ENCODE data around the gene PTPRD.

The PTPRD gene

DNA sequence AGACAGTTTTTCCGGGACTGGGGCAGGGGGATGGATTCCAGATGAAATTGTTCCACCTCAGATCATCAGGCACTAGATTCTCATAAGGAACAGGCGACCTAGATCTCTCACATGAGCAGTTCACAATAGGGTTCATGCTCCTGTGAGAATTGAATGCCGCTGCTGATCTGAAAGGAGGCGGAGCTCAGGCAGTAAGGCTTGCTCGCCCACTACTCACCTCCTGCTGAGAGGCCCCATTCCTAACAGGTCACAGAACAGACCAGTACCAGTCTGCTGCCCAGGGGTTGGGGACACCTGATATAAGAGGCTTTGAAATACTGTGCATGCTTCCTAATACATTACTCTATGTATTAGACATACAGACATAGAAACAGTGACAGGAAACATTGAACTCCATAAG lies 41.1 kb downstream of the PTPRD start:
- H3K27ac ChIP-seq = no peak overlapping the region
- H3K27me3 ChIP-seq (ENCODE audit: insufficient read depth, low read depth) = no peaks in the 10 kb centered on the region
- H3K79me2 ChIP-seq (ENCODE audit: insufficient read depth, low read depth) = no peaks in the 10 kb centered on the region
- no peak overlapping the region for H2AFZ ChIP-seq (ENCODE audit: low read depth)
- no peak overlapping the region for H3K9ac ChIP-seq
- no peak overlapping the region for H3K4me3 ChIP-seq (IDR thresholded peaks at IDR 0.05; ENCODE audit: insufficient read depth, low read depth, low read length)
- H4K20me1 ChIP-seq (ENCODE audit: insufficient read depth) = no peaks in the 10 kb centered on the region
- TF ChIP-seq, protein P1, sequence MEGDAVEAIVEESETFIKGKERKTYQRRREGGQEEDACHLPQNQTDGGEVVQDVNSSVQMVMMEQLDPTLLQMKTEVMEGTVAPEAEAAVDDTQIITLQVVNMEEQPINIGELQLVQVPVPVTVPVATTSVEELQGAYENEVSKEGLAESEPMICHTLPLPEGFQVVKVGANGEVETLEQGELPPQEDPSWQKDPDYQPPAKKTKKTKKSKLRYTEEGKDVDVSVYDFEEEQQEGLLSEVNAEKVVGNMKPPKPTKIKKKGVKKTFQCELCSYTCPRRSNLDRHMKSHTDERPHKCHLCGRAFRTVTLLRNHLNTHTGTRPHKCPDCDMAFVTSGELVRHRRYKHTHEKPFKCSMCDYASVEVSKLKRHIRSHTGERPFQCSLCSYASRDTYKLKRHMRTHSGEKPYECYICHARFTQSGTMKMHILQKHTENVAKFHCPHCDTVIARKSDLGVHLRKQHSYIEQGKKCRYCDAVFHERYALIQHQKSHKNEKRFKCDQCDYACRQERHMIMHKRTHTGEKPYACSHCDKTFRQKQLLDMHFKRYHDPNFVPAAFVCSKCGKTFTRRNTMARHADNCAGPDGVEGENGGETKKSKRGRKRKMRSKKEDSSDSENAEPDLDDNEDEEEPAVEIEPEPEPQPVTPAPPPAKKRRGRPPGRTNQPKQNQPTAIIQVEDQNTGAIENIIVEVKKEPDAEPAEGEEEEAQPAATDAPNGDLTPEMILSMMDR (conservative IDR thresholded peaks at IDR 0.05; ENCODE audit: low read depth, low read length) = no peak
- no peak overlapping the region for H3K4me2 ChIP-seq
- no peaks in the 10 kb centered on the region for H3K4me1 ChIP-seq (ENCODE audit: low read depth, poor library complexity, severe bottlenecking)
- H3K36me3 ChIP-seq (ENCODE audit: insufficient read depth) = no peaks in the 10 kb centered on the region

DNA sequence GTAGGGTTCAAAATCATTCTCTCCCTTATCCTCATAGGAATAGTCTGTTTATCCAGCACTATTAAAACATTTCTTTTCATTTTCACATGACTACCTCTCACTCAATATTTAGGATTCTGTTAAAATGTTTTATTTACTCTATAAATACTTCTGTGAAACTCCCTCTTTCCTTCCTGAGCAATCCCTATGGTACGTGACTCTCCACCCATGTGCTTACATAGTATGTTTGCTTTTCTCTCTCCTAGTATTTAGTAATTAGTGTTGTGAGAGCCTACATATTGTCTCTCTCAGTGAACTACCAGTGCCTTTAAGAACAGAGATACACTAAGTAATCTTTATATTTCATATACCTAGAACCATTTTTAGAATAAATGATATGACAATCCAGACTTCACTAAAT lies 46.0 kb downstream of the PTPRD start:
- Histone ChIP-seq H4K20me1 (ENCODE audit: insufficient read depth) (no peaks in the 10 kb centered on the region), H2AFZ (ENCODE audit: low read depth) (no peak overlapping the region), H3K27ac (no peak overlapping the region), H3K4me1 (ENCODE audit: low read depth, poor library complexity, severe bottlenecking) (no peaks in the 10 kb centered on the region), H3K27me3 (ENCODE audit: insufficient read depth, low read depth) (no peaks in the 10 kb centered on the region), H3K79me2 (ENCODE audit: insufficient read depth, low read depth) (no peaks in the 10 kb centered on the region), H3K9ac (no peak overlapping the region), H3K4me2 (no peak overlapping the region), H3K4me3 (IDR thresholded peaks at IDR 0.05; ENCODE audit: insufficient read depth, low read depth, low read length) (no peak overlapping the region), H3K36me3 (ENCODE audit: insufficient read depth) (no peaks in the 10 kb centered on the region)
- TF ChIP-seq, protein P1 (conservative IDR thresholded peaks at IDR 0.05; ENCODE audit: low read depth, low read length) = no peak

DNA sequence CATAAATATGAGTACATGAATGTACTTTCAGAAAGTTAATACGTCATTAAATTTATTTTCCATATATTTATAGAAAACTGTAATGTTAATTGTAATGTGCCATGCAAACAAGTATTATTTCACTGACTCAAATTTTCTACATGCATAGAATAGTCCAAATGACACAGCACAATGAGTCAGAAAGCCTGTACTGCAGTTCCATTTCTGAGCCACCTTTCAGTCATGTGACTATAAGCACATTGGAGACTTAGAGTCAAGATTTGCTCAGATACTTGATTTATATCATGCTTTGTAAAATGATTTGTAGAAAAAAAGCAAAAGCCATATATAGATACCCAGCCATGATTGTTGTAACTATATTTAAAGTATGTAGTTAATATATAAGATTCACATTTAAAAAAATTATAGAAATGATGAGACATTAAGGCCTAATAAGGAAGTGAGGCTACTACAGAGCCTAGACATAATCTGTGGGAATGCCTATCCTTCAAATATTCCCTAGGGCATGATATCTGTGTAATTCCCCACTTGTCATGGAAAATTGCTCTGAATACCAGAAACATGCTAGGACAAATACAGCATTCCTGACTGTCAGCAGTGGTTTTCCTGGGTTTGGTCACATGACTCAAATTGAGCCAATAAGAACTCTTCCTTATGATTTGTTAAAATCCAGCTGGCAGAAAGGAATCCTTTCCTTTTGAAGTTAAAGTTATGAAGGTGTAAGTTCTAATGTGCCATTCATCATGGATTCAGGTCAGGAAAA lies 50.0 kb downstream of the PTPRD start:
- no peak overlapping the region for H2AFZ ChIP-seq (ENCODE audit: low read depth)
- no peak overlapping the region for H3K27ac ChIP-seq
- TF ChIP-seq, protein P1 (conservative IDR thresholded peaks at IDR 0.05; ENCODE audit: low read depth, low read length) = no peak
- H3K4me2 ChIP-seq = no peak overlapping the region
- no peak overlapping the region for H3K4me3 ChIP-seq (IDR thresholded peaks at IDR 0.05; ENCODE audit: insufficient read depth, low read depth, low read length)
- H3K4me1 ChIP-seq (ENCODE audit: low read depth, poor library complexity, severe bottlenecking) = no peaks in the 10 kb centered on the region
- H4K20me1 ChIP-seq (ENCODE audit: insufficient read depth) = no peaks in the 10 kb centered on the region
- H3K9ac ChIP-seq = no peak overlapping the region
- no peaks in the 10 kb centered on the region for H3K27me3 ChIP-seq (ENCODE audit: insufficient read depth, low read depth)
- no peaks in the 10 kb centered on the region for H3K79me2 ChIP-seq (ENCODE audit: insufficient read depth, low read depth)
- no peaks in the 10 kb centered on the region for H3K36me3 ChIP-seq (ENCODE audit: insufficient read depth)

DNA sequence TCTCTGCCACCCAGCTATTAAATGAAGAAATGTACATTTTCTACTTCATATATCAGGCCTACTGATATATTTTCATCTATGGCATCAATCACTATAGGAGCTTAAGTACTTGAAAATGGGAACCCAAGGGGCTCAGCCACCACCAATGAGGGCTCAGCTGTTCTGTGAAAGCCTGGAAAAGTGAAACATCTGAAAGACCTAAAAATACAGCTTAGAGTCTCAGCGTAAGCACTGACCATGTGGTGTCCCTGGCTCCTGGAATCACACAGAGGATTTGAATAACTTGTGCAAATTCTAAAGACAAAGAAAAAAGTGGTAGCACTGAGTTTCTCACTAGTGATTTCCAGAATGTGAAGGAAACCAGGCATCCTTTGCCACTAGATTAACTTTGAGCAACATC lies 64.5 kb downstream of the PTPRD start:
- no peaks in the 10 kb centered on the region for H4K20me1 ChIP-seq (ENCODE audit: insufficient read depth)
- TF ChIP-seq, protein P1 (conservative IDR thresholded peaks at IDR 0.05; ENCODE audit: low read depth, low read length) = no peak
- H3K9ac ChIP-seq = no peak overlapping the region
- H3K4me2 ChIP-seq = no peak overlapping the region
- no peak overlapping the region for H3K4me3 ChIP-seq (IDR thresholded peaks at IDR 0.05; ENCODE audit: insufficient read depth, low read depth, low read length)
- H3K79me2 ChIP-seq (ENCODE audit: insufficient read depth, low read depth) = no peaks in the 10 kb centered on the region
- H3K27ac ChIP-seq = no peak overlapping the region
- no peaks in the 10 kb centered on the region for H3K27me3 ChIP-seq (ENCODE audit: insufficient read depth, low read depth)
- H3K4me1 ChIP-seq (ENCODE audit: low read depth, poor library complexity, severe bottlenecking) = no peaks in the 10 kb centered on the region
- H2AFZ ChIP-seq (ENCODE audit: low read depth) = no peak overlapping the region
- no peaks in the 10 kb centered on the region for H3K36me3 ChIP-seq (ENCODE audit: insufficient read depth)

All from KMS-11 (cell line).